ENCODE results near the gene SLC25A22. TPM values are rescaled to one million over a fixed set of nuclear protein-coding genes. Genes with fewer than 3 reads are reported as not detected.

SLC25A22 gene
- total RNA-seq, 2 experiments from 2014 or later = 35.7 to 38.3 TPM

- H3K27me3 Mint-ChIP-seq = no peaks in the 10 kb centered on the region
- H3K4me3 Mint-ChIP-seq = no peak overlapping the region
- no peak for DNase-seq
- H3K9me3 Mint-ChIP-seq = no peaks in the 10 kb centered on the region
- ChIA-PET POLR2A (interaction anchor here (0.8 to 1.6 kb wide), 3 partner anchors 10 to 21 kb away, joined by 3 to 4 read pairs (median 3); no protein-coding TSS in a partner anchor), CTCF (interaction anchor here (0.6 to 1.5 kb wide), 3 partner anchors 13 to 170 kb away, joined by 3 read pairs; partner anchors contain the start of gene GATD1)
- no peak overlapping the region for H3K27ac Mint-ChIP-seq
- peaks cover 5% of the 10 kb centered on the region for H3K4me1 Mint-ChIP-seq
- peaks cover 45% of the 10 kb centered on the region for H3K36me3 Mint-ChIP-seq (ENCODE audit: low read depth)
These were observed 33.6 kb downstream of the SLC25A22 start for GRCh38 chr11:764322-765024.

GRCh38 chr11:763549-764321 lies 34.3 kb downstream of the SLC25A22 start:
- Mint-ChIP-seq H3K36me3 (ENCODE audit: low read depth) (peaks cover 47% of the 10 kb centered on the region), H3K4me1 (peaks cover 5% of the 10 kb centered on the region), H3K27ac (no peak overlapping the region), H3K9me3 (no peaks in the 10 kb centered on the region), H3K27me3 (no peaks in the 10 kb centered on the region), H3K4me3 (no peak overlapping the region)
- DNase-seq = no peak
- CTCF ChIA-PET = interaction anchor here (0.8 to 1.5 kb wide), 2 partner anchors 14 to 37 kb away, joined by 3 read pairs; partner anchors contain the start of gene GATD1
- POLR2A ChIA-PET = interaction anchor here (0.8 to 1.6 kb wide), 3 partner anchors 9 to 22 kb away, joined by 3 to 4 read pairs (median 3); no protein-coding TSS in a partner anchor

GRCh38 chr11:763073-763463 lies 35.0 kb downstream of the SLC25A22 start:
- POLR2A ChIA-PET = interaction anchor here (1.6 kb wide), 1 partner anchor 9 kb away, joined by 3 read pairs; no protein-coding TSS in a partner anchor

GRCh38 chr11:762421-763072 lies 35.5 kb downstream of the SLC25A22 start:
- peaks cover 5% of the 10 kb centered on the region for H3K4me1 Mint-ChIP-seq
- no peak overlapping the region for H3K4me3 Mint-ChIP-seq
- no peaks in the 10 kb centered on the region for H3K9me3 Mint-ChIP-seq
- CTCF ChIA-PET = interaction anchor here (0.6 kb wide), 1 partner anchor 187 kb away, joined by 3 read pairs; no protein-coding TSS in a partner anchor
- no peak overlapping the region for H3K27ac Mint-ChIP-seq
- peaks cover 53% of the 10 kb centered on the region for H3K36me3 Mint-ChIP-seq (ENCODE audit: low read depth)
- POLR2A ChIA-PET = interaction anchor here (1.2 kb wide), 1 partner anchor 15 kb away, joined by 3 read pairs; the partner anchor contains the start of gene TALDO1
- no peak for DNase-seq
- no peaks in the 10 kb centered on the region for H3K27me3 Mint-ChIP-seq

More at GRCh38 chr11:763073-763463, 35.0 kb downstream of the SLC25A22 start:
- CTCF ChIA-PET = no interaction called here
- no peaks in the 10 kb centered on the region for H3K9me3 Mint-ChIP-seq
- no peaks in the 10 kb centered on the region for H3K27me3 Mint-ChIP-seq
- peaks cover 51% of the 10 kb centered on the region for H3K36me3 Mint-ChIP-seq (ENCODE audit: low read depth)
- no peak for DNase-seq
- no peak overlapping the region for H3K4me3 Mint-ChIP-seq
- peaks cover 5% of the 10 kb centered on the region for H3K4me1 Mint-ChIP-seq
- no peak overlapping the region for H3K27ac Mint-ChIP-seq

GRCh38 chr11:761526-762108 lies 36.5 kb downstream of the SLC25A22 start:
- POLR2A ChIA-PET = interaction anchor here (0.7 to 1.2 kb wide), 2 partner anchors 14 to 48 kb away, joined by 3 read pairs; partner anchors contain the start of genes RPLP2 and TALDO1
- Mint-ChIP-seq H3K9me3 (no peaks in the 10 kb centered on the region), H3K27me3 (no peaks in the 10 kb centered on the region), H3K4me3 (no peak overlapping the region), H3K36me3 (ENCODE audit: low read depth) (peaks cover 59% of the 10 kb centered on the region), H3K4me1 (peaks cover 1% of the 10 kb centered on the region), H3K27ac (no peak overlapping the region)
- CTCF ChIA-PET = interaction anchor here (0.6 to 0.7 kb wide), 2 partner anchors 55 to 188 kb away, joined by 3 to 4 read pairs; no protein-coding TSS in a partner anchor
- no peak for DNase-seq

GRCh38 chr11:760236-760635 lies 37.8 kb downstream of the SLC25A22 start:
- Mint-ChIP-seq H3K4me3 (no peak overlapping the region), H3K27ac (peak overlapping the region; percentile 19), H3K9me3 (no peaks in the 10 kb centered on the region), H3K4me1 (no peaks in the 10 kb centered on the region), H3K27me3 (no peaks in the 10 kb centered on the region), H3K36me3 (ENCODE audit: low read depth) (peaks cover 60% of the 10 kb centered on the region)
- DNase-seq = no peak
- CTCF ChIA-PET = interaction anchor here (1.6 kb wide), 1 partner anchor 12 kb away, joined by 5 read pairs; the partner anchor contains the start of gene TALDO1
- POLR2A ChIA-PET = interaction anchor here (1.3 kb wide), 1 partner anchor 12 kb away, joined by 3 read pairs; no protein-coding TSS in a partner anchor

GRCh38 chr11:749731-750130 lies 48.4 kb downstream of the SLC25A22 start:
- DNase-seq = no peak
- peaks cover 28% of the 10 kb centered on the region for H3K4me1 Mint-ChIP-seq
- peak overlapping the region; percentile 32 for H3K27ac Mint-ChIP-seq
- POLR2A ChIA-PET = interaction anchor here (1.5 kb wide), 1 partner anchor 40 kb away, joined by 3 read pairs; the partner anchor contains the start of gene CEND1
- peaks cover 15% of the 10 kb centered on the region for H3K36me3 Mint-ChIP-seq (ENCODE audit: low read depth)
- no peaks in the 10 kb centered on the region for H3K27me3 Mint-ChIP-seq
- CTCF ChIA-PET = no interaction called here
- H3K9me3 Mint-ChIP-seq = no peaks in the 10 kb centered on the region
- peak overlapping the region; percentile 46 for H3K4me3 Mint-ChIP-seq

- no peak for DNase-seq
- H3K27me3 Mint-ChIP-seq = no peaks in the 10 kb centered on the region
- peak overlapping the region; percentile 77 for H3K27ac Mint-ChIP-seq
- CTCF ChIA-PET = interaction anchor here (1.2 to 3.5 kb wide), 5 partner anchors 9 to 212 kb away, joined by 3 to 22 read pairs (median 5); no protein-coding TSS in a partner anchor
- peaks cover 15% of the 10 kb centered on the region for H3K36me3 Mint-ChIP-seq (ENCODE audit: low read depth)
- H3K9me3 Mint-ChIP-seq = no peaks in the 10 kb centered on the region
- peaks cover 28% of the 10 kb centered on the region for H3K4me1 Mint-ChIP-seq
- POLR2A ChIA-PET = interaction anchor here (0.9 to 3.3 kb wide), 15 partner anchors 9 to 241 kb away, joined by 3 to 18 read pairs (median 3); partner anchors contain the start of genes CEND1, HRAS and IRF7
- peak overlapping the region; percentile 82 for H3K4me3 Mint-ChIP-seq
These were observed 50.1 kb downstream of the SLC25A22 start for GRCh38 chr11:748007-748359.

GRCh38 chr11:747158-748006 lies 50.7 kb downstream of the SLC25A22 start, which contains the start of gene TALDO1:
TALDO1 (plus strand) TSS chr11:747464; CDS start chr11:747482, 18 bp downstream.
- Mint-ChIP-seq H3K4me3 (peak within 1 kb of the TSS; percentile 82), H3K36me3 (ENCODE audit: low read depth) (peaks cover 10% of the 10 kb centered on the region), H3K4me1 (peaks cover 25% of the 10 kb centered on the region), H3K9me3 (no peaks in the 10 kb centered on the region), H3K27ac (peak within 1 kb of the TSS; percentile 77), H3K27me3 (no peaks in the 10 kb centered on the region)
- ChIA-PET CTCF (interaction anchor here (0.6 to 3.5 kb wide), 6 partner anchors 9 to 528 kb away, joined by 3 to 22 read pairs (median 5); no protein-coding TSS in a partner anchor), POLR2A (interaction anchor here (0.9 to 3.3 kb wide), 16 partner anchors 10 to 241 kb away, joined by 3 to 18 read pairs (median 3); partner anchors contain the start of genes DEAF1, HRAS, IRF7 and TMEM80)
- peak; percentile 89 for DNase-seq

- H3K9me3 Mint-ChIP-seq = no peaks in the 10 kb centered on the region
- H3K4me1 Mint-ChIP-seq = peaks cover 23% of the 10 kb centered on the region
- H3K27me3 Mint-ChIP-seq = peaks cover 2% of the 10 kb centered on the region
- peak overlapping the region; percentile 74 for H3K27ac Mint-ChIP-seq
- ChIA-PET POLR2A (interaction anchor here (0.7 to 3.3 kb wide), 11 partner anchors 11 to 240 kb away, joined by 3 to 18 read pairs (median 3); partner anchors contain the start of genes DEAF1, HRAS, IRF7 and TMEM80), CTCF (interaction anchor here (1.4 to 3.5 kb wide), 3 partner anchors 10 to 20 kb away, joined by 5 to 22 read pairs (median 5); no protein-coding TSS in a partner anchor)
- DNase-seq = peak; percentile 55
- H3K36me3 Mint-ChIP-seq (ENCODE audit: low read depth) = peaks cover 8% of the 10 kb centered on the region
- peak overlapping the region; percentile 82 for H3K4me3 Mint-ChIP-seq
These were observed 51.6 kb downstream of the SLC25A22 start for GRCh38 chr11:746289-747157.

Measured in activated CD4-positive, alpha-beta memory T cell treated with anti-CD3 and anti-CD28 coated beads, Interleukin-2, amount 10 ng/mL, durations not matched to agents 7 days and 5 days (primary cell).